Right ventricle myocardium superior (tissue), 1 donor: ENCODE measurements around the gene HYAL3. TPM values are rescaled to one million over a fixed set of nuclear protein-coding genes. Genes with fewer than 3 reads are reported as not detected.
"Not testable (repeated sequence)": the region's sequence is repeated elsewhere in the genome, so short reads cannot be mapped to it uniquely, and the experiment has no call there.

ENCODE experiments used
- ATAC-seq: fragments of 200-7000 bp; cut with Tn5 transposase; one replicate; pipeline ENCODE4 v1.9.1; 2020; ENCODE audit warnings: mild to moderate bottlenecking; ENCODE audit not compliant: poor library complexity
- DNase-seq: peaks from one replicate; pipeline ENCODE4 v3.0.0-alpha.2; 2020
- intact Hi-C: fragments of 100-400 bp; cut with DNase I; formaldehyde crosslinking; loops from one replicate; pipeline ENCODE4 v1.11.2; 2022
- total RNA-seq: library from RNA; stranded (reverse); fragmentation: NEBNext Ultra II Directional; extraction: Animal tissue kit (Norgen Biotek cat#: 25700); gene quantifications from one replicate; pipeline ENCODE4 v1.2.1, GENCODE V29; 2021
- donor health status: DM: no; HTN: yes; CAD: no; lungs with severe emphysema.

Gene HYAL3
- total RNA-seq, 1 donor from 2014 or later, result 1.2 TPM

DNA sequence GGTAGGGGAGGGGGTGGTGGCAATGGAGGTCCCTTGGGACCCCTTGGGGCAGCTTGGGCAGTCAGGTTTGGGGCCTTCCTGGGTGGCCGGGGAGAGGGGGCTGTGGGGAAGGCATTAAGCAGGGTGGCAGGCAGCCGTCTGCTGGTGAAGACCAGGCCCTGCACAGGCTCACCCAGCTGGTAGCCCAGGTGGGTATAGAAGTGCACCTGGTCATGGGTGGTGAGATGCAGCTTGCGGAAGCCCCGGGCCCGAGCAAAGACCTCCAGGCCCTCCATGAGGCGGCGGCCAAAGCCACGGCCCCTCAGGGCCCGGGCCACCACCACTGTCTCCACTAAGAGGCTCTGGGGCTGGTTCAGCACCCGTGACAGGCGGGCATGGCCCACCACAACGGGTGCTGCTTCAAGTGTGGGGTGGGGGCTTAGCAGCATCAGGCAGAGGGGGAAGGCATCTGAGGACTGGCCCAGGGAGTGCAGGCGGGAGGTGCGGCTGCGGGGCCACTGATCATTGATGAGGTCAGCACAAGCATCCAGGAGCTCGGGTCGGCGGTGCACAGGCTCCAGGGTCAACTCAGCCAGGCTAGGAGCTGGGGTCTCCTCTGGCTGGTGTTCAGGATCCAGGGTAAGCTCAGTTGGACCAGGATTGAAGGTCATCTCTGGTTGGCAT lies 2.4 kb downstream of the HYAL3 start:
- no peak for DNase-seq
- intact Hi-C loops, result no loop called here

GRCh38 chr3:50295553-50296431 lies 3.4 kb downstream of the HYAL3 start:
- intact Hi-C loops, result no loop called here
- ATAC-seq, result no peak

More for the DNA sequence above, 2.4 kb downstream of the HYAL3 start:
- ATAC-seq, result no peak

GRCh38 chr3:50294492-50295403 lies 4.5 kb downstream of the HYAL3 start:
- DNase-seq (no peak), ATAC-seq (no peak)
- intact Hi-C loops, result no loop called here

More at GRCh38 chr3:50295553-50296431, 3.4 kb downstream of the HYAL3 start:
- DNase-seq, result no peak

- DNase-seq (no peak), ATAC-seq (no peak)
- intact Hi-C loops, result no loop called here
Measured at GRCh38 chr3:50294089-50294488, 5.1 kb downstream of the HYAL3 start.

- peak; percentile 47 for DNase-seq
- no peak for ATAC-seq
- intact Hi-C loops, result no loop called here
Measured at GRCh38 chr3:50293079-50293801, 6.0 kb downstream of the HYAL3 start.

- peak; percentile 99 for DNase-seq
- intact Hi-C loops, result no loop called here
- ATAC-seq, result peak; percentile 94
Measured at GRCh38 chr3:50292159-50293078, 6.8 kb downstream of the HYAL3 start, which contains the start of gene IFRD2. IFRD2 (minus strand) TSS chr3:50292429; CDS start chr3:50292274, 155 bp downstream.

GRCh38 chr3:50290161-50290641 lies 9.0 kb downstream of the HYAL3 start:
- intact Hi-C loops, result no loop called here
- ATAC-seq (no peak), DNase-seq (peak; percentile 51)

GRCh38 chr3:50289130-50289529 lies 10.1 kb downstream of the HYAL3 start:
- intact Hi-C loops, result no loop called here
- ATAC-seq, result no peak
- no peak for DNase-seq

GRCh38 chr3:50288387-50289007 lies 10.7 kb downstream of the HYAL3 start:
- no peak for ATAC-seq
- intact Hi-C loops, result no loop called here
- DNase-seq, result no peak

DNA sequence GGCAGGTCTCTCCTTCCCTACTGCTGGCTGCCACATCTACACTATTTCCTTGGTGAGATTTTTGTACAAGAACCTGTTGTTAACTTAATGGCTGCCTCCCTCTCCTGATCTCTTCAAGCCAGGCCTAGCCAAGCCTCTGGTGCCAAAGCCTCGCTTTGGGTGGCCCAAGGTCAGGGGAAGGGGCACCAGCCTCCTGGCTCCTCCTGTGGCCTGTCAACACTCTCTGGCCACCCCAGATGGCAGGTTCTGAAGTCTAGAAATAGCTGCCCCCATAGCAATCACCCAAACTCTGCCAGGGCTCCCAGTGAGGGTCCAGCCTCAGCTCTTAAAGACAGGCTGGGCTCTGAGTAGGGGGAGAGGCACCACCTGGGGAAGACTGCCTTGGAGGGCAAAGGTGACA lies 11.9 kb downstream of the HYAL3 start:
- ATAC-seq (peak; percentile 63), DNase-seq (peak; percentile 75)
- intact Hi-C loops, result no loop called here

- ATAC-seq (peak; percentile 4), DNase-seq (no peak)
- intact Hi-C loops, result no loop called here
Measured at GRCh38 chr3:50286322-50287227, 12.6 kb downstream of the HYAL3 start.

DNA sequence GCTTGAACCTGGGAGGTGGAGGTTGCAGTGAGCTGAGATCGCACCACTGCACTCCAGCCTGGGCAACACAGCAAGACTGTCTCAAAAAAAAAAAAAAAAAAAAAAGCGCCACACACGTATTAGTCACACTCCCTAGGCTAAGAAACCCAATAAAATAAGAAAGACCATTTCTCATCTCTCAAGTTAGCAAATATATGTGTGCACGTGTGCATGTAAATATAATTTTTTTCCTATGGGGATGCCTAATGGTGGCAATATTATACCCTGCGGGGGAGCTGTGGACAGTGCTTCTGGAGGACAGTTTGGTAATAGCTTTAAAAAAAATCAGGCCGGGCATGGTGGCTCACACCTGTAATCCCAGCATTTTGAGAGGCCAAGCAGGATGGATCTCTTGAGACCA lies 15.1 kb downstream of the HYAL3 start:
- ATAC-seq, DNase-seq, intact Hi-C loops: not testable (repeated sequence)

DNA sequence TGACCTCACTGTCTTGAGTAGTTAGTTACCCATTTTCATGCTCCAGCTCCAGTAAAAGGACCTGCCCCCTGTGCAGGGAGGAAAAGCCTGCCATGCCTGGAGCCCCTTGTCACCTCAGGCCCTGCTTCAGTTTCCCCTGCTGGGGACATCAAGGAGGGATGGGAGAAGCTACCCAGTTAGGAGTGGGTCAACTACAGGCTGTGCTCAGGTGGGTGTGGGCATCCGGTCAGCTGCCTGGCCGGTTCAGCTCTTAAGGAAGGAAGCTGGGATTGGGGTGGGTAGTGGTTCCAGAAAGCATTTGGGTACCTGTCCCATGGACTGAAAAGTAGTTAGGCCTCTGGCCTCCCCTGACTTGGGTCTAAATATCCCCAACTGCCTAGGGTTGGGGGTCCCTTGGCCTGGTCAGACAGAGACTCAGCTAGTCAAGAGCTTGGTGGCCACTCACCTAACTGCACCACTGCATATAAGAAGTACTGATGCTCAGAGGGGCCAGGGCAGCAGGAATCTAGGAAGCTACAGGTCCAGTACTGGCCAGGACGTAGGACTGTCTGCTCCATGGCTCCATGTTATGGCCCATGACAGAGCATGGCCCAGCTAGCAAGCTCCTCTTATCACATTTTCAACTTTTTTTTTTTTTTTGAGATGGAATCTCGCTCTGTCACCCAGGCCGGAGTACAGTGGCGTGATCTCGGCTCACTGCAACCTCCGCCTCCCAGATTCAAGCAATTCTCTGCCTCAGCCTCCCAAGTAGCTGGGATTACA lies 19.8 kb downstream of the HYAL3 start:
- ATAC-seq (peak; percentile 32), DNase-seq (no peak)
- intact Hi-C loops, result no loop called here

DNA sequence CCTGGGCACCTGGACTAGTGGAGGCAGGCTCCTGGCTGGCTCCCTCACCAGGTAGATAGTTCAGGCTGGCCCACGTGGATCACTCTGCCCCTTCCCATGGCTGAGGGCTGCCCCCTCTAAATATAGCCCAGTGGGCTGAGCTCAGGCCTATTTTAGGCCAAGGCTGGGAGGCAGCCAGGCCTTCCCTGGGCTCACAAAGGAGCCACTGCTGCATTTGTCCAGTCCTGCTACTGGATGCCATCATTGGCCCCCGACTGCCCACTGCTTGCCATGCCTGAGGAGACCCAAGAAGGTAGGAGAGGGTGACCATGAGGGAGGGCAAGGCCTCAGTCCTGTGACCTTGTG lies 20.4 kb downstream of the HYAL3 start, which contains the start of gene LSMEM2:
Gene LSMEM2, plus strand, starts transcription at position 208 of the 345 bp plus-strand sequence. Its CDS starts 27 bp downstream, at position 235.
- ATAC-seq, result peak; percentile 89
- intact Hi-C loops, result no loop called here
- peak; percentile 80 for DNase-seq
